Measurements from ENCODE around the gene GDI1.

GDI1 gene

DNA sequence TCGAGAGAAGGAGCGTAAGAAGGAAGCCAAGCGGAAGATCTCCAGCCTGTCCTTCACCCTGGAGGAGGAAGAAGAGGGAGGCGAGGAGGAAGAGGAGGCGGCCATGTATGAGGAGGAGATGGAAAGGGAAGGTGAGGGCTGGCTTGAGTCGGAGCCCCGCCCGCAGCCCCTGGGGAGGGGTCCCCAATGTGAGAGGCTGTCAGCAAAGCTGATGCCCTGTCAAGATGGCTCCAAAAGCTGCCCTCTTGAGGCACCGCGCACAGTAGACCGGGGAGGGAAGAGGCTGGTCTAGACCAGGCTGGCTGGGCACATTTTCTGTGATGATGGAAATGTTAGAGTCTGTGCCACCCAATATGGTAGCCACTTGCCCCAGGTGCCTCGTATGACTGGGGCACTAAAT, 9.5 kb downstream of the GDI1 start:
- H3K27ac ChIP-seq (ENCODE audit: low read length) = no peak overlapping the region
- no peaks in the 10 kb centered on the region for H3K27me3 ChIP-seq (ENCODE audit: control insufficient read depth, insufficient read depth, low read length)
- H3K4me1 ChIP-seq (ENCODE audit: control insufficient read depth, insufficient read depth, low read length) = peaks cover 2% of the 10 kb centered on the region; the same call in 1 of the 2 replicates
- H3K9me3 ChIP-seq (ENCODE audit: control insufficient read depth, insufficient read depth, low read length) = no peaks in the 10 kb centered on the region
- no CpG with 5 or more reads among the region's 12 CpGs for WGBS (ENCODE audit: insufficient coverage, insufficient read length)
- no peak overlapping the region for H3K4me3 ChIP-seq (ENCODE audit: low read length)
- DNase-seq (ENCODE audit: low read depth, low spot score) = no peak
- H3K36me3 ChIP-seq (ENCODE audit: control insufficient read depth, insufficient read depth, low read length) = peaks cover 25% of the 10 kb centered on the region

DNA sequence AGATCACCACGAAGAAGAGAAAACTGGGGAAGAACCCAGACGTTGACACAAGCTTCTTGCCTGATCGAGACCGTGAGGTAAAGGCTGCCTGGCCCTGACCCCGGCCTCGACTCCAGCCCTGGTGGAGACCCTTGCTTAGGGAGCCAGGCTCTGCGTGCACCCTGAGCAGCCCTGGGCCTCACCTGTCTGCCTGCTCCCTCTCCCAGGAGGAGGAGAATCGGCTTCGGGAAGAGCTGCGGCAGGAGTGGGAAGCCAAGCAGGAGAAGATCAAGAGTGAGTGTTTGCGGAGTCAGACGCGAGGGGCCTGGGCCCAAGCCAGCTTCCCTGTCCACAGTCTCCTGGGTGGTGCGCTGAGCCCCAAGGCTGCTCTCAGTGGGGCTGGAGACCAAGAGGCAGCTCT, 11.5 kb downstream of the GDI1 start:
- no peaks in the 10 kb centered on the region for H3K9me3 ChIP-seq (ENCODE audit: control insufficient read depth, insufficient read depth, low read length)
- DNase-seq (ENCODE audit: low read depth, low spot score) = no peak
- H3K27me3 ChIP-seq (ENCODE audit: control insufficient read depth, insufficient read depth, low read length) = no peaks in the 10 kb centered on the region
- H3K4me1 ChIP-seq (ENCODE audit: control insufficient read depth, insufficient read depth, low read length) = peaks cover 2% of the 10 kb centered on the region; the same call in 1 of the 2 replicates
- peaks cover 15% of the 10 kb centered on the region for H3K36me3 ChIP-seq (ENCODE audit: control insufficient read depth, insufficient read depth, low read length)
- no peak overlapping the region for H3K27ac ChIP-seq (ENCODE audit: low read length)
- no peak overlapping the region for H3K4me3 ChIP-seq (ENCODE audit: low read length)
- no CpG with 5 or more reads among the region's 14 CpGs for whole genome bisulfite sequencing (ENCODE audit: insufficient coverage, insufficient read length)

DNA sequence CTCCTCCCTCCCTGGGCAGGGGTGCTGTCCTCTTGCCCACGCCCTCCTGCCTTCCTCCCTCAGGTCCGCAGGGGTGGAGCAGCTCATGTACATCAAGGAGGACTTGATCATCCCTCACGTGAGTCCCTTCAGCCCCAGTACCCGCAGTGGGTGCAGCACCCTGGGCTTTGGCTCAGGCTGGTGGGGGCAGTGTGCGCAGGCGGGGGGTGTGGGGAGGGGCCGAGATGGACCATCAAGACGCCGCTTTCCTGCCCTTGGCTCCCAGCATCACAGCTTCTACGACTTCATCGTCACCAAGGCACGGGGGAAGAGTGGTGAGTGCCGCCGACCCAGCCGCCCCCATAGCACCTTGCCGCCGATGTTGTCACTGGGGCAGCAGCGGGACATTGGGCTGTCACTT, 12.7 kb downstream of the GDI1 start:
- Histone ChIP-seq H3K4me1 (ENCODE audit: control insufficient read depth, insufficient read depth, low read length) (peaks cover 2% of the 10 kb centered on the region; the same call in 1 of the 2 replicates), H3K27me3 (ENCODE audit: control insufficient read depth, insufficient read depth, low read length) (no peaks in the 10 kb centered on the region), H3K36me3 (ENCODE audit: control insufficient read depth, insufficient read depth, low read length) (peaks cover 15% of the 10 kb centered on the region), H3K27ac (ENCODE audit: low read length) (no peak overlapping the region), H3K4me3 (ENCODE audit: low read length) (no peak overlapping the region), H3K9me3 (ENCODE audit: control insufficient read depth, insufficient read depth, low read length) (no peaks in the 10 kb centered on the region)
- WGBS (ENCODE audit: insufficient coverage, insufficient read length) = no CpG with 5 or more reads among the region's 18 CpGs
- DNase-seq (ENCODE audit: low read depth, low spot score) = no peak

DNA sequence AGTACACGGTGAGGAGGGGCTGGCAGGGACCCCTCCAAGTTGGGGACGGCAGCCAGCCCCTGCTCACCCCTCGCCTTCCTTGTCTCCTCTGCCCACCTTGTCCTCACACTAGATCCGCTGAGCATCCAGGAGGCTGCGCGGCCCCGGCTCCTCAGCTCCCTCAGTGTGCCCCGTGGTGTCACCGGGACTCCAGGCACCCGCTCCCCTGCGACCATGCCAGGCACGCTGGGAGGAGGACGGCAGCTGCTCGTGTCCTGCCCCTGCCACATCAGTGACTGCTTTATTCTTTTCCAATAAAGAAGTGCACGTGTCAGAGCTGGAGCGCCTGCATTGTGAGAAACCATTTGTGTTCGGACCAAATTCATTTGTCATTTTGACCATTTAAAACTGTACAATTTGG, 13.4 kb downstream of the GDI1 start:
- Histone ChIP-seq H3K27me3 (ENCODE audit: control insufficient read depth, insufficient read depth, low read length) (no peaks in the 10 kb centered on the region), H3K9me3 (ENCODE audit: control insufficient read depth, insufficient read depth, low read length) (no peaks in the 10 kb centered on the region), H3K4me1 (ENCODE audit: control insufficient read depth, insufficient read depth, low read length) (no peaks in the 10 kb centered on the region), H3K27ac (ENCODE audit: low read length) (no peak overlapping the region), H3K4me3 (ENCODE audit: low read length) (no peak overlapping the region), H3K36me3 (ENCODE audit: control insufficient read depth, insufficient read depth, low read length) (peaks cover 15% of the 10 kb centered on the region)
- WGBS (ENCODE audit: insufficient coverage, insufficient read length) = no CpG with 5 or more reads among the region's 17 CpGs
- no peak for DNase-seq (ENCODE audit: low read depth, low spot score)

DNA sequence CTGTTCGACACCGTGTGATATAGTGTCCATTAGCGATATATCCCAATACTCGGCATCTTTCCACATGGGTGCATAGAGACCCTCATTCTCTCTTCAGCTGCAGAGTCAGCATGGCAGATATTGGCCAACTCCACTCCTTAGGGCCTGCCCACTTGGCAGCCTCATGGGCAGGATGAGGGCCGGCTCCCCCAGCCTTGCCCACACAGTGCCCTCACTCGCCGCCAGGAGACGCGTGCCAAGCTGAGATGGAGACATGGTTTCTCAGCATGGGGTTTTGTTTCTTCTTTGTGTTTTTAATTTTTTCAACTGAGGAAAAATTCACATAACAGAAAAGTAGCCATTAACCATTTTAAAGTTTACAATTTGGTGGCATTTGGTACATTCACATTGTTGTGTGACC, 15.9 kb downstream of the GDI1 start:
- no peak for DNase-seq (ENCODE audit: low read depth, low spot score)
- Histone ChIP-seq H3K4me3 (ENCODE audit: low read length) (no peak overlapping the region), H3K4me1 (ENCODE audit: control insufficient read depth, insufficient read depth, low read length) (no peaks in the 10 kb centered on the region), H3K27ac (ENCODE audit: low read length) (no peak overlapping the region), H3K9me3 (ENCODE audit: control insufficient read depth, insufficient read depth, low read length) (no peaks in the 10 kb centered on the region), H3K36me3 (ENCODE audit: control insufficient read depth, insufficient read depth, low read length) (peaks cover 13% of the 10 kb centered on the region), H3K27me3 (ENCODE audit: control insufficient read depth, insufficient read depth, low read length) (no peaks in the 10 kb centered on the region)
- no CpG with 5 or more reads among the region's 9 CpGs for WGBS (ENCODE audit: insufficient coverage, insufficient read length)

DNA sequence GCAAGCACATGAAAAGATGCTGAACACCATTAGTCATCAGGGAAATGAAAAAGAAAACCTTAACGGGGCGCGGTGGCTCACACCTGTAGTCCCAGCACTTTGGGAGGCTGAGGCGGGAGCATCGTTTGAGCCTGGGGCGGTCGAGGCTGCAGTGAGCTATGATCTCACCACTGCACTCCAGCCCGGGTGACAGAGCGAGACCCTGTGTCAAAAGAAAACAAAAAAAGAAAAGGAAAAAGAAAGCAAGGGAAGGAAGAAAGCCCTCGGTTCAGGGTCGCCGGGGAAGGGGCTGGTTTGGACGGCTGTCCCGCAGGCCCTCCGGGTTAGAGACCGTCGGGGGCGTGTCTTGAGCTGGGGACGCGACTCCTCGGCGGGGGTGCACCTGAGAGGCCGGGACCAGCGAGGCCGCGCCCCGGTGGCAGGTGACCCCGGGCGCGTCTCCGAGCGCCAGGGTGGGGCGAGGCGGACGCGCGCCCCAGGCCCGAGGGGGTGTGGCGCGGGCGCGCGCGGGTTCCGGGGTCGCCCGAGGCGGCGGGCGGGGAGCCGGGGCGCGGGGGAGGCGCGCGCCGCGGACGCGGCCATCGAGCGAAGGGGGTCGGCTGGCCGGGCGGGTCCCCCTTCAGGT, 20.6 kb downstream of the GDI1 start:
- no peak for DNase-seq (ENCODE audit: low read depth, low spot score)
- no peaks in the 10 kb centered on the region for H3K27me3 ChIP-seq (ENCODE audit: control insufficient read depth, insufficient read depth, low read length)
- no peak overlapping the region for H3K27ac ChIP-seq (ENCODE audit: low read length)
- peak overlapping the region; percentile 55; the same call in 1 of the 2 replicates for H3K4me3 ChIP-seq (ENCODE audit: low read length)
- no peaks in the 10 kb centered on the region for H3K9me3 ChIP-seq (ENCODE audit: control insufficient read depth, insufficient read depth, low read length)
- no CpG with 5 or more reads among the region's 65 CpGs for WGBS (ENCODE audit: insufficient coverage, insufficient read length)
- no peaks in the 10 kb centered on the region; the same call in 1 of the 2 replicates for H3K36me3 ChIP-seq (ENCODE audit: control insufficient read depth, insufficient read depth, low read length)
- peaks cover 1% of the 10 kb centered on the region; the same call in 1 of the 2 replicates for H3K4me1 ChIP-seq (ENCODE audit: control insufficient read depth, insufficient read depth, low read length)

DNA sequence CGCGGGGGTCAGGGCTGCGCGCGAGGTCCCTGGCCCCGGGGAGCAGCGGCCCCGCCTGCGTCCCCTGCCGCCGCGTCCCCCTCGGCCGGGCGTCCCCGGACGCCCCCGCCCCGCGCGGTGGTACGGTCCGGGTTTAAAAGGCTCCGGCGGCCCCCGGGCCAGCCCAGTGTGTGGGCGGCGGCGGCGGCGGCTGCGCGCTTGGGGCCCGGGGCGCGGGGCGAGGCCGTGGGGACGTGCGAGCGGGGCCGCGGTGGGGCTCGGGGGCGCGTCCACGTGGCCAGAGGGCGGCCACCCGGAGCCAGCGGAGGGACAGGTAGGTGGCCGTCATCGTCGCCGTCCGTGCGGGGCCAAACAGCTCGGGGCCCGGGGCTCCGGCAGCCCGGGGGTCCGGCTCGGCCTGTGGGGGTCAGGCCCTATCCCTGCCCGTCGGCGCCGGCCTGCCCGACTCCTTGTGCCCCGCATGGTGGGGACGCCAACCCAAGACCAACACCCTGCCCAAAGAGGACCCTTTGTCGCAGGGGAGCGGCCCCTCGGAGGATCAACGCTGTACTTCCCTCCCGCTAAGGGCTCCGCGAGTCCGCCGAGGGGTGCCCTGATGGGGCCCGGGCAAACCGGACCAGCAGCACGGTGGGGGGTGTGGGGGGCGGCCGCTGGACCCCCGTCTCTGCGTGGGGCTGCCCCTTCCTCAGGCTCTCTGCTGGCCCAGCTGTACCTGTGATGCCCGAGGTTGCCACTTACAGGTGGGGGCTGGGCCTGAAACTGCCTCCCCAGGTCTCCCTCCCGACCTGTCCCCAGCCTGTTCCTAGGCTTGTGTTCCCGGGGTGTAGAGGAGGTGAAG, 21.4 kb downstream of the GDI1 start, which contains the start of gene PLXNA3:
PLXNA3 (plus strand) TSS at position 166 of the 838 bp plus-strand sequence. CDS start 1,903 bp downstream, outside the sequence.
- Histone ChIP-seq H3K27ac (ENCODE audit: low read length) (no peak within 1 kb of the TSS), H3K27me3 (ENCODE audit: control insufficient read depth, insufficient read depth, low read length) (no peaks in the 10 kb centered on the region), H3K9me3 (ENCODE audit: control insufficient read depth, insufficient read depth, low read length) (no peaks in the 10 kb centered on the region), H3K36me3 (ENCODE audit: control insufficient read depth, insufficient read depth, low read length) (no peaks in the 10 kb centered on the region; the same call in 1 of the 2 replicates), H3K4me1 (ENCODE audit: control insufficient read depth, insufficient read depth, low read length) (peaks cover 1% of the 10 kb centered on the region; the same call in 1 of the 2 replicates), H3K4me3 (ENCODE audit: low read length) (peak within 1 kb of the TSS; percentile 55)
- no CpG with 5 or more reads among the region's 88 CpGs for WGBS (ENCODE audit: insufficient coverage, insufficient read length)
- DNase-seq (ENCODE audit: low read depth, low spot score) = no peak

DNA sequence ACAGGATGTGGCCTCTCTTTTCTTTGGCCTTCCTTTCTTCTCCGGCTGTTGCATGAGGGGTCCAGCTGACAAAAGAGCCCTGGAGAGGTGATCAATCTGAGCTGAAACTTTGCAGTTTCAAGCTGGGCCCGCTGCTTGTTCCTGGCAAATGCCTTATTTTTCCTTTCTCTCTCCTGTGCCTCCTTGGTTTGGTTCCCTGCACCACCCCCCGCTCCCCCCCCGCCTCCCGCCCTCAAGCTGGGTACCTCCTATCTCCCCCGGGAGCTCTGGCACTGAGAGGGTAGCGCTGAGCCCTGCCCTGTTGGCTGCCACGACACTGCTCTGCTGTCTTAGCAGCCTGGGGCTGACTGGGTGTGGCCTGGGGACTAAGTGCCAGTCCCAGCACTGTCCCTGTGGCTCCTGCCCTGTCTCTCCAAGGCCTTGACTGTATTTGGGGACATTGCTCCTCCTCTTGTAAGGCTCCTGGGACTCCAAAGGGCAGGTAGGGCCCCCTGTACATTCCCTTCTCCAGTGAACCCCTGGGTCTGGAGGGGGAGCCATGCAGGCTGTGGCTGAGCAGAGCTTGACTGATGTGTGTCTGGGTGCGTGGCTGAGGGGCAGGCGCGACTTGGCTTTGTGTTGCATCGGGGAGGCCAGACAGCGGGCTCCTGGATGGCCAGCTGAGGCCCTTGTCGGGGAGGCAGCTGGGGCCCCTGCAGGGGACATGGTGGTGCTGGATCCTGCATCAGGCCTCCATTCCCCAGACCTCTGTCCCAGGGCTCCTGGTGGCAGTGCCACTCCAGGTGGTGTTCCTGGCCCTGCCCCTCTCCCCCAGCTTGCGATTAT, 22.2 kb downstream of the GDI1 start:
- no CpG with 5 or more reads among the region's 15 CpGs for WGBS (ENCODE audit: insufficient coverage, insufficient read length)
- no peak for DNase-seq (ENCODE audit: low read depth, low spot score)

GRCh38 chrX:154459832-154460231, 22.9 kb downstream of the GDI1 start:
- no CpG with 5 or more reads among the region's 14 CpGs for WGBS (ENCODE audit: insufficient coverage, insufficient read length)
- no peaks in the 10 kb centered on the region; the same call in 1 of the 2 replicates for H3K36me3 ChIP-seq (ENCODE audit: control insufficient read depth, insufficient read depth, low read length)
- H3K4me3 ChIP-seq (ENCODE audit: low read length) = no peak overlapping the region
- no peak overlapping the region for H3K27ac ChIP-seq (ENCODE audit: low read length)
- H3K4me1 ChIP-seq (ENCODE audit: control insufficient read depth, insufficient read depth, low read length) = peaks cover 1% of the 10 kb centered on the region; the same call in 1 of the 2 replicates
- DNase-seq (ENCODE audit: low read depth, low spot score) = no peak
- H3K27me3 ChIP-seq (ENCODE audit: control insufficient read depth, insufficient read depth, low read length) = no peaks in the 10 kb centered on the region
- no peaks in the 10 kb centered on the region for H3K9me3 ChIP-seq (ENCODE audit: control insufficient read depth, insufficient read depth, low read length)

More for the DNA sequence above, 22.2 kb downstream of the GDI1 start:
- H3K27me3 ChIP-seq (ENCODE audit: control insufficient read depth, insufficient read depth, low read length) = no peaks in the 10 kb centered on the region
- no peaks in the 10 kb centered on the region; the same call in 1 of the 2 replicates for H3K36me3 ChIP-seq (ENCODE audit: control insufficient read depth, insufficient read depth, low read length)
- H3K4me1 ChIP-seq (ENCODE audit: control insufficient read depth, insufficient read depth, low read length) = peaks cover 1% of the 10 kb centered on the region; the same call in 1 of the 2 replicates
- no peaks in the 10 kb centered on the region for H3K9me3 ChIP-seq (ENCODE audit: control insufficient read depth, insufficient read depth, low read length)
- peak overlapping the region; percentile 55; the same call in 1 of the 2 replicates for H3K4me3 ChIP-seq (ENCODE audit: low read length)
- H3K27ac ChIP-seq (ENCODE audit: low read length) = no peak overlapping the region

- Histone ChIP-seq H3K36me3 (ENCODE audit: control insufficient read depth, insufficient read depth, low read length) (no peaks in the 10 kb centered on the region; the same call in 1 of the 2 replicates), H3K27ac (ENCODE audit: low read length) (no peak overlapping the region), H3K27me3 (ENCODE audit: control insufficient read depth, insufficient read depth, low read length) (no peaks in the 10 kb centered on the region), H3K9me3 (ENCODE audit: control insufficient read depth, insufficient read depth, low read length) (no peaks in the 10 kb centered on the region), H3K4me3 (ENCODE audit: low read length) (no peak overlapping the region), H3K4me1 (ENCODE audit: control insufficient read depth, insufficient read depth, low read length) (peaks cover 1% of the 10 kb centered on the region; the same call in 1 of the 2 replicates)
- WGBS (ENCODE audit: insufficient coverage, insufficient read length) = no CpG with 5 or more reads among the region's 26 CpGs
- no peak for DNase-seq (ENCODE audit: low read depth, low spot score)
Measured at GRCh38 chrX:154460326-154460725, 23.4 kb downstream of the GDI1 start.

Measured in iPS DF 6.9 (cell line).